Pancreas (tissue), 10 donors: ENCODE data around the gene ZNF248. TPM values are rescaled to one million over a fixed set of nuclear protein-coding genes. Genes with fewer than 3 reads are reported as not detected.

Source experiments
- ATAC-seq, 4 donors: fragments of 200-7000 bp; cut with Tn5 transposase; one replicate each; pipeline versions ENCODE4 v1.8.0 to v1.9.1; 2020; ENCODE audit warnings: mild to moderate bottlenecking in 4 of 4, moderate library complexity in 4 of 4
- DNase-seq, 6 donors: peaks; one replicate each; pipeline ENCODE4 v3.0.0-alpha.2; 2020
- FAIRE-seq: peaks from 2 replicates; lab custom pipeline; 2012; peaks lifted over from hg19 to GRCh38; lab: Jason Lieb, UNC
- H3K27ac ChIP-seq, 4 donors: fragments of 200-600 bp; sonication (generic); 1 replicate in 3 of 4; 2 replicates in 1 of 4; pipeline versions ENCODE4 v1.5.0 to v1.8.0; 2020
- H3K27me3 ChIP-seq, 4 donors: fragments of 200-600 bp; one replicate each; pipeline ENCODE4 v1.8.0; 2021
- H3K36me3 ChIP-seq, 3 donors: fragments of 200-600 bp; sonication (generic) in 1 of 3; one replicate each; pipeline versions ENCODE4 v1.5.0 to v1.8.0; 2020 to 2021
- H3K4me1 ChIP-seq, 3 donors: fragments of 200-600 bp; one replicate each; pipeline ENCODE4 v1.8.0; 2021
- H3K4me3 ChIP-seq, 4 donors: fragments of 200-600 bp; sonication (generic) in 2 of 4; one replicate each; pipeline versions ENCODE4 v1.5.0 to v1.8.0; 2020 to 2021
- H3K9me3 ChIP-seq, 4 donors: fragments of 200-600 bp; one replicate each; pipeline ENCODE4 v1.8.0; 2021
- WGBS, 2 donors: extraction: QIAGEN DNeasy Blood & Tissue Kit; methylation state at CpG; one replicate each; pipeline ENCODE4 v1.1.7; 2013; 5-methylcytosine and 5-hydroxymethylcytosine counted together
- intact Hi-C, 3 donors: fragments of 100-400 bp; cut with DNase I; formaldehyde crosslinking; loops; one replicate each; pipeline versions ENCODE4 v1.11.1 to v1.14.2; 2022
- polyA plus RNA-seq, 2 donors: library from polyadenylated mRNA; stranded (reverse); fragments of 200-250 nt; gene quantifications; one replicate each; pipeline ENCODE4 v1.2.3, GENCODE V29; 2013
- total RNA-seq, 6 donors: library from RNA; stranded (reverse); fragmentation: NEBNext Ultra II Directional in 4 of 6; extraction: Animal tissue kit (Norgen Biotek cat#: 25700) in 4 of 6; gene quantifications; one replicate each; pipeline versions ENCODE4 v1.2.1 to v1.2.4, GENCODE V29; 2021 to 2023
- TF ChIP-seq, protein P1 (sequence below), 4 donors: fragments of 200-600 bp; sonication (generic) in 3 of 4; IDR thresholded peaks; one replicate each; pipeline versions ENCODE4 v1.5.0 to v1.8.0; 2021; ENCODE audit warnings: antibody characterized with exemption in 4 of 4
- donor health status: healthy with polysubstance abuse.
- donor health status: DM: no; HTN: no; CAD: no; lungs with moderate emphysema.
- donor health status: DM: no; HTN: no; CAD: no.
- donor health status: control.
- donor health status: control.
- donor health status: Bipolar disorder and iron deficiency.
- donor health status: DM: yes; HTN: yes; CAD: no.
- donor health status: DM: no; HTN: no; CAD: no.
- donor health status: DM: no; HTN: no; CAD: no.
- donor health status: DM: yes; HTN: yes; CAD: no.

The ZNF248 gene
- total and polyA plus RNA-seq, 8 donors: 2.7 to 8.3 (median 4.6) TPM

DNA sequence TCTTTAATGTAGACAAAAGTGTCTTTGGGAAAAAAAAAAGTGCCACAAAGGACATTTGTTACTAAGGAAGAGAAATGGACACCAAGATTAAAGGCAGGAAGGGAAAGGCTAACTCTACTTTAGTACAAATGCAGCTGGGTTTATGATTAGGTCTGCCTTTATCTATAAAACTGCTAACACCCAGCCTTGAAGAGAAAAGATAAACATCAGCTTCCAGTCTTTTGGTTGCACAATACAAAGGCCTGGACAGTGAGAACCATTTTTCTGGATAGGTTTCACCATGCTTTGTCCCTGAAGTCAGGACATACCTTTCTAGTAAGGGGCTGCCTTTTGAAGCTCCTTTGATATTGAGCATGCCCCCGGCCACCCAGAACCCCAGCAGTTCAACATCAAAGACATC lies 45.1 kb downstream of the ZNF248 start:
- intact Hi-C loops: no loop called here
- H3K4me3 ChIP-seq: no peak overlapping the region
- TF ChIP-seq, protein P1, sequence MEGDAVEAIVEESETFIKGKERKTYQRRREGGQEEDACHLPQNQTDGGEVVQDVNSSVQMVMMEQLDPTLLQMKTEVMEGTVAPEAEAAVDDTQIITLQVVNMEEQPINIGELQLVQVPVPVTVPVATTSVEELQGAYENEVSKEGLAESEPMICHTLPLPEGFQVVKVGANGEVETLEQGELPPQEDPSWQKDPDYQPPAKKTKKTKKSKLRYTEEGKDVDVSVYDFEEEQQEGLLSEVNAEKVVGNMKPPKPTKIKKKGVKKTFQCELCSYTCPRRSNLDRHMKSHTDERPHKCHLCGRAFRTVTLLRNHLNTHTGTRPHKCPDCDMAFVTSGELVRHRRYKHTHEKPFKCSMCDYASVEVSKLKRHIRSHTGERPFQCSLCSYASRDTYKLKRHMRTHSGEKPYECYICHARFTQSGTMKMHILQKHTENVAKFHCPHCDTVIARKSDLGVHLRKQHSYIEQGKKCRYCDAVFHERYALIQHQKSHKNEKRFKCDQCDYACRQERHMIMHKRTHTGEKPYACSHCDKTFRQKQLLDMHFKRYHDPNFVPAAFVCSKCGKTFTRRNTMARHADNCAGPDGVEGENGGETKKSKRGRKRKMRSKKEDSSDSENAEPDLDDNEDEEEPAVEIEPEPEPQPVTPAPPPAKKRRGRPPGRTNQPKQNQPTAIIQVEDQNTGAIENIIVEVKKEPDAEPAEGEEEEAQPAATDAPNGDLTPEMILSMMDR (IDR thresholded peaks at IDR 0.05): no peak
- H3K9me3 ChIP-seq: peaks cover 0 to 4% (median 0%) of the 10 kb centered on the region in 4 donors
- DNase-seq (no peak), FAIRE-seq (no peak), ATAC-seq (no peak)
- no peaks in the 10 kb centered on the region for H3K4me1 ChIP-seq
- H3K36me3 ChIP-seq: no peaks in the 10 kb centered on the region
- H3K27ac ChIP-seq: no peak overlapping the region
- H3K27me3 ChIP-seq: no peaks in the 10 kb centered on the region
- WGBS, 2 donors: 0 to 96% methylated on average over 1 of the region's 1 CpG

DNA sequence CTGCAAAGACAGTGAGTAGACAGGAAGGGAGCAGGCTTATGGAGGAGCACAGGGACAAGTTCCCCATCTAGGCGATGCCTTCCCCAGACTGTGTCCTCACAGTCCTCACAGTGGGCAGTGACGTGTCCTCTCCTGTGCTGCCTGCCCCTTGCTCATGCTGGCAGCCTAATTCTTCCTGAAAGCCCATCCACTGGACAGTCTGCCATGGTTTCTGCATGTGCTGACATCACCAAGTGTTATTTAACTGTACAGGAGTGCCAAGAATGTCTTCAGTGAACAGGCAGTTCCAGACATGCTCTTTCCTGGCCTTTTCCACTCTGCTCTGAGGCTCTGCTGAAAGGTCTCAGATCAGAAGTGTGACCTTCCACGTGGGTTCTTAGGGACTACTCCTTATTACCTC lies 54.1 kb downstream of the ZNF248 start:
- no peak overlapping the region for H3K4me3 ChIP-seq
- intact Hi-C loops: no loop called here
- FAIRE-seq: no peak
- H3K9me3 ChIP-seq: no peaks in the 10 kb centered on the region
- no peaks in the 10 kb centered on the region for H3K4me1 ChIP-seq
- ATAC-seq: no peak
- TF ChIP-seq, protein P1 (IDR thresholded peaks at IDR 0.05): no peak
- no peaks in the 10 kb centered on the region for H3K27me3 ChIP-seq
- DNase-seq: no peak
- no peak overlapping the region for H3K27ac ChIP-seq
- WGBS, 2 donors: 76 to 86% methylated on average over 3 of the region's 3 CpGs
- H3K36me3 ChIP-seq: no peaks in the 10 kb centered on the region

GRCh38 chr10:37801557-37801956 lies 55.9 kb downstream of the ZNF248 start:
- FAIRE-seq (no peak), ATAC-seq (no peak), DNase-seq (no peak)
- no peaks in the 10 kb centered on the region for H3K36me3 ChIP-seq
- no peaks in the 10 kb centered on the region for H3K27me3 ChIP-seq
- no peak overlapping the region for H3K4me3 ChIP-seq
- no peaks in the 10 kb centered on the region for H3K4me1 ChIP-seq
- TF ChIP-seq, protein P1 (IDR thresholded peaks at IDR 0.05): no peak
- intact Hi-C loops: no loop called here
- no peak overlapping the region for H3K27ac ChIP-seq
- no peaks in the 10 kb centered on the region for H3K9me3 ChIP-seq

DNA sequence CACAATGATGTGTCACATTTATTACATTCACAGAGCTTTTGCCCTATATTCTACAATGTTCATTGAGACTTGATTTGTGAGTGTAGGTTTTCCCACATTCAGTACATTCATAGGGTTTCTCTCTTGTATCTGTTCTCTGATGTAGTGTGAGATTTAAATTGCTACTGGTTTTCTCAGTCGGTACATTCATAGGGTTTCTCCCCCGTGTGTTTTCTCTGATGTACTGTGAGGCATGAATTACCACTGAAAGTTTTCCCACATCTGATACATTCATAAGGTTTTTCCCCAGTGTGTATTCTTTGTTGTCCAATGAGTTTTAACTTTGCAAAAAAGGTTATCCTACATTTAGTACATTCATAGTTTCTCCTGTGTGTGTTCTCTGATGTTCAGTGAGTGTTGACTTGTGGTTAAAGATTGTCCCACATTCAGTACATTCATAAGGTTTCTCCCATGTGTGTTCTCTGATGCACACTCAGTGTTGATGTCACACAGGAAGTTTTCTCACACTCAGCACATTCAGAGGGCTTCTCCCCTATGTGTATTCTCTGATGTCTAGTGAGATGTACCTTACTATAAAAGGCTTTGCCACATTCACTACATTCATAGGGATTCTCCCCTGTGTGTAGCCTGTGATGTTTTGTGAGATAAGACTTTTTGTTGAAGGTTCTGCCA lies 63.0 kb downstream of the ZNF248 start:
- DNase-seq (no peak), FAIRE-seq (no peak), ATAC-seq (no peak)
- no peak overlapping the region for H3K27ac ChIP-seq
- intact Hi-C loops: no loop called here
- no peaks in the 10 kb centered on the region for H3K4me1 ChIP-seq
- no peaks in the 10 kb centered on the region for H3K36me3 ChIP-seq
- H3K27me3 ChIP-seq: no peaks in the 10 kb centered on the region
- H3K4me3 ChIP-seq: no peak overlapping the region
- no peaks in the 10 kb centered on the region for H3K9me3 ChIP-seq
- 86 to 89% methylated on average over 2 of the region's 2 CpGs for WGBS, 2 donors
- TF ChIP-seq, protein P1 (IDR thresholded peaks at IDR 0.05): no peak

DNA sequence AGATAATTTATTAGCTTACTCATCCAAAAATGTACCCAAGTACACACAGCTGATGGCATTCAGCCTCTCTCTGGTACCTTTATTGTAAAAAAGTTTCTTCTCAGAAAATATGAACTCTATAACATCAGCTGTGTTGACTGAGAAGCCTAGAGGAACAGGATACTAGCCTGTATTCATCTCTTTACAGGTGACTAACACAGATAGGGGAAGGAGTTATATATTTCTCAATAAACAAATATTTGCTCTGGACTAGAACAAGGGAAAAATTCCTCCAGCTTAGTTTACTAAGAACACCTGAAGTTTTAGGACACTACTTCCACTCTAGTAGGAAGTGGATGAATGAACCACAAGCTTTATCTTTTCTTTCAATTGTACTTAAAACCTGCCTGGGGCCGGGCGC lies 67.8 kb downstream of the ZNF248 start:
- Histone ChIP-seq H3K36me3 (no peaks in the 10 kb centered on the region), H3K4me3 (no peak overlapping the region), H3K9me3 (no peaks in the 10 kb centered on the region), H3K4me1 (no peaks in the 10 kb centered on the region), H3K27me3 (no peaks in the 10 kb centered on the region), H3K27ac (no peak overlapping the region)
- FAIRE-seq: no peak
- intact Hi-C loops: no loop called here
- TF ChIP-seq, protein P1 (IDR thresholded peaks at IDR 0.05): no peak
- ATAC-seq: no peak
- no peak for DNase-seq
- WGBS, 2 donors: 53 to 88% methylated on average over 2 of the region's 2 CpGs
